Breast epithelium (tissue), 4 donors: ENCODE data around the gene CDHR2. TPM values are rescaled to one million over a fixed set of nuclear protein-coding genes. Genes with fewer than 3 reads are reported as not detected.

ENCODE experiments used
- DNase-seq, 2 donors: peaks; one replicate each; pipeline ENCODE4 v3.0.0-alpha.2; 2019; ENCODE audit warnings: low spot score in 2 of 2
- H3K27ac ChIP-seq, 2 donors: fragments of 200-600 bp; sonication (generic) in 1 of 2; one replicate each; pipeline ENCODE4 v1.5.1; 2016 to 2019; ENCODE audit warnings: mild to moderate bottlenecking in 1 of 2
- H3K27me3 ChIP-seq, 2 donors: fragments of 200-600 bp; sonication (generic) in 1 of 2; one replicate each; pipeline versions ENCODE4 v1.5.1 to v1.6.0; 2017 to 2019; ENCODE audit warnings: control low read depth in 1 of 2, mild to moderate bottlenecking in 1 of 2
- H3K36me3 ChIP-seq: fragments of 200-600 bp; one replicate; pipeline ENCODE4 v1.5.1; 2019
- H3K4me1 ChIP-seq, 2 donors: fragments of 200-600 bp; sonication (generic); one replicate each; pipeline ENCODE4 v1.5.1; 2016 to 2019; ENCODE audit warnings: control low read depth in 1 of 2
- H3K4me3 ChIP-seq, 3 donors: fragments of 200-600 bp; sonication (generic); 1 replicate in 2 of 3; 2 replicates in 1 of 3; pipeline ENCODE4 v1.5.1; 2016 to 2019; ENCODE audit warnings: mild to moderate bottlenecking in 3 of 3, moderate library complexity in 2 of 3
- H3K9me3 ChIP-seq, 2 donors: fragments of 200-600 bp; sonication (generic) in 1 of 2; one replicate each; pipeline ENCODE4 v1.5.1; 2016 to 2019; ENCODE audit warnings: control low read depth in 1 of 2
- CTCF ChIP-seq, 3 donors: fragments of 450-650 bp; IDR thresholded peaks; one replicate each; pipeline ENCODE4 v1.5.1; 2016 to 2017; ENCODE audit warnings: antibody characterized with exemption in 3 of 3, mild to moderate bottlenecking in 3 of 3, moderate library complexity in 3 of 3
- POLR2A ChIP-seq: fragments of 450-650 bp; IDR thresholded peaks from one replicate; pipeline ENCODE4 v1.6.1; 2016; ENCODE audit warnings: antibody characterized with exemption, mild to moderate bottlenecking, moderate library complexity
- POLR2AphosphoS5 ChIP-seq, 3 donors: sonication (generic); formaldehyde crosslinking; IDR thresholded peaks; one replicate each; pipeline ENCODE4 v1.6.1; 2017; ENCODE audit warnings: antibody characterized with exemption in 3 of 3
- intact Hi-C: fragments of 100-400 bp; cut with DNase I; formaldehyde crosslinking; loops from one replicate; pipeline ENCODE4 v1.15.1; 2023; ENCODE audit warnings: low total_unique reads
- total RNA-seq, 3 donors: library from RNA; depleted of rRNA; stranded (reverse); fragments of >200 nt; gene quantifications; one replicate each; pipeline ENCODE4 v1.1.0, GENCODE V29; 2016

Gene CDHR2
- total RNA-seq, 3 donors from 2014 or later = 2.3 TPM; not detected in 2

GRCh38 chr5:176610435-176610773, 61.3 kb downstream of the CDHR2 start:
- Histone ChIP-seq H3K9me3 (no peaks in the 10 kb centered on the region), H3K36me3 (no peaks in the 10 kb centered on the region), H3K27ac (no peak overlapping the region), H3K4me1 (peaks cover 0 to 4% of the 10 kb centered on the region in 2 donors), H3K4me3 (peak overlapping the region; percentile 47 to 83 (median 62)), H3K27me3 (peaks cover 3 to 13% of the 10 kb centered on the region in 2 donors)
- TF ChIP-seq POLR2AphosphoS5 (IDR thresholded peaks at IDR 0.05) = no peak
- intact Hi-C loops = no loop called here
- no peak for DNase-seq

- H3K36me3 ChIP-seq = no peaks in the 10 kb centered on the region
- H3K27me3 ChIP-seq = peaks cover 3 to 23% of the 10 kb centered on the region in 2 donors
- no peaks in the 10 kb centered on the region for H3K9me3 ChIP-seq
- H3K4me1 ChIP-seq = peaks cover 0 to 4% of the 10 kb centered on the region in 2 donors
- intact Hi-C loops = no loop called here
- peak; percentile 34 to 79 for DNase-seq
- no peak for TF ChIP-seq POLR2A
- TF ChIP-seq POLR2AphosphoS5 (IDR thresholded peaks at IDR 0.05) = no peak
- TF ChIP-seq CTCF (IDR thresholded peaks at IDR 0.05) = no peak
- no peak overlapping the region for H3K4me3 ChIP-seq
- no peak overlapping the region for H3K27ac ChIP-seq
These were observed 62.3 kb downstream of the CDHR2 start for GRCh38 chr5:176611435-176611834.

- intact Hi-C loops = no loop called here
- H3K27ac ChIP-seq = no peak overlapping the region
- H3K4me3 ChIP-seq = no peak overlapping the region
- H3K27me3 ChIP-seq = peaks cover 3 to 29% of the 10 kb centered on the region in 2 donors
- H3K9me3 ChIP-seq = no peaks in the 10 kb centered on the region
- H3K4me1 ChIP-seq = peaks cover 0 to 4% of the 10 kb centered on the region in 2 donors
- no peaks in the 10 kb centered on the region for H3K36me3 ChIP-seq
- DNase-seq = no peak
- TF ChIP-seq POLR2AphosphoS5 (IDR thresholded peaks at IDR 0.05) = no peak
- TF ChIP-seq POLR2A = no peak
- TF ChIP-seq CTCF (IDR thresholded peaks at IDR 0.05) = no peak
These were observed 62.9 kb downstream of the CDHR2 start for GRCh38 chr5:176612008-176612407.

GRCh38 chr5:176612855-176613254, 63.7 kb downstream of the CDHR2 start:
- no peaks in the 10 kb centered on the region for H3K9me3 ChIP-seq
- peaks cover 3 to 35% of the 10 kb centered on the region in 2 donors for H3K27me3 ChIP-seq
- DNase-seq = no peak
- H3K4me1 ChIP-seq = peaks cover 0 to 4% of the 10 kb centered on the region in 2 donors
- TF ChIP-seq CTCF (IDR thresholded peaks at IDR 0.05) = no peak
- no peak for TF ChIP-seq POLR2A
- TF ChIP-seq POLR2AphosphoS5 (IDR thresholded peaks at IDR 0.05) = no peak
- no peaks in the 10 kb centered on the region for H3K36me3 ChIP-seq
- intact Hi-C loops = no loop called here
- H3K27ac ChIP-seq = no peak overlapping the region
- no peak overlapping the region for H3K4me3 ChIP-seq

- DNase-seq = no peak
- Histone ChIP-seq H3K27me3 (peaks cover 12 to 56% of the 10 kb centered on the region in 2 donors), H3K4me1 (peaks cover 4 to 11% of the 10 kb centered on the region in 2 donors), H3K36me3 (no peaks in the 10 kb centered on the region), H3K4me3 (no peak overlapping the region), H3K27ac (no peak overlapping the region), H3K9me3 (no peaks in the 10 kb centered on the region)
- TF ChIP-seq POLR2A (no peak), POLR2AphosphoS5 (IDR thresholded peaks at IDR 0.05) (no peak), CTCF (IDR thresholded peaks at IDR 0.05) (no peak)
- intact Hi-C loops = no loop called here
These were observed 65.8 kb downstream of the CDHR2 start for GRCh38 chr5:176614805-176615478.
